ENCODE measurements around the gene ARHGEF26. TPM values are rescaled to one million over a fixed set of nuclear protein-coding genes. Genes with fewer than 3 reads are reported as not detected.
"Not testable (repeated sequence)": the region's sequence is repeated elsewhere in the genome, so short reads cannot be mapped to it uniquely, and the experiment has no call there.

ARHGEF26 gene
- polyA plus RNA-seq (2013, experiment 1 of 2): 7.7 TPM
- polyA plus RNA-seq (2013, experiment 2 of 2): 7.8 TPM

- under 1% methylated on average over 66 of the region's 66 CpGs for WGBS
- Histone ChIP-seq H3K27ac (ENCODE audit: low read depth, low read length) (no peak within 1 kb of the TSS), H3K36me3 (ENCODE audit: insufficient read depth, low read length) (0 out of 2 replicates have a peak, but pooled peaks cover 2% of the 10 kb centered on the region), H3K9me3 (ENCODE audit: insufficient read depth, low read depth, low read length) (no peaks in the 10 kb centered on the region), H3K9ac (ENCODE audit: low read depth, low read length) (peak within 1 kb of the TSS; percentile 60), H3K4me3 (ENCODE audit: low read length) (peak within 1 kb of the TSS; percentile 69), H3K4me1 (ENCODE audit: insufficient read depth, low read length) (peaks cover 7% of the 10 kb centered on the region; the same call in 1 of the 2 replicates), H3K27me3 (ENCODE audit: insufficient read depth, low read length) (peaks cover 34% of the 10 kb centered on the region)
Measured at GRCh38 chr3:154120961-154121700, at the start of gene ARHGEF26. Gene ARHGEF26, plus strand, starts transcription at chr3:154121390. Its CDS starts 603 bp downstream, at chr3:154121993.

GRCh38 chr3:154074966-154075365 is 46.2 kb upstream of the ARHGEF26 start:
- no peaks in the 10 kb centered on the region for H3K4me1 ChIP-seq (ENCODE audit: insufficient read depth, low read length)
- no peaks in the 10 kb centered on the region for H3K27me3 ChIP-seq (ENCODE audit: insufficient read depth, low read length)
- H3K9ac ChIP-seq (ENCODE audit: low read depth, low read length): no peak overlapping the region
- 85% methylated on average over 2 of the region's 2 CpGs for WGBS
- H3K27ac ChIP-seq (ENCODE audit: low read depth, low read length): no peak overlapping the region
- no peaks in the 10 kb centered on the region for H3K9me3 ChIP-seq (ENCODE audit: insufficient read depth, low read depth, low read length)
- no peaks in the 10 kb centered on the region for H3K36me3 ChIP-seq (ENCODE audit: insufficient read depth, low read length)
- no peak overlapping the region for H3K4me3 ChIP-seq (ENCODE audit: low read length)

- WGBS: 79% methylated on average over 7 of the region's 7 CpGs
- H3K9me3 ChIP-seq (ENCODE audit: insufficient read depth, low read depth, low read length): 0 out of 2 replicates have a peak, but pooled peaks cover 2% of the 10 kb centered on the region
- H3K4me3 ChIP-seq (ENCODE audit: low read length): no peak overlapping the region
- no peaks in the 10 kb centered on the region for H3K36me3 ChIP-seq (ENCODE audit: insufficient read depth, low read length)
- H3K27ac ChIP-seq (ENCODE audit: low read depth, low read length): no peak overlapping the region
- H3K27me3 ChIP-seq (ENCODE audit: insufficient read depth, low read length): no peaks in the 10 kb centered on the region
- H3K9ac ChIP-seq (ENCODE audit: low read depth, low read length): no peak overlapping the region
- no peaks in the 10 kb centered on the region for H3K4me1 ChIP-seq (ENCODE audit: insufficient read depth, low read length)
Measured at GRCh38 chr3:154078672-154079071, 42.5 kb upstream of the ARHGEF26 start.

- H3K36me3 ChIP-seq (ENCODE audit: insufficient read depth, low read length): no peaks in the 10 kb centered on the region
- no peak overlapping the region for H3K27ac ChIP-seq (ENCODE audit: low read depth, low read length)
- no peaks in the 10 kb centered on the region for H3K4me1 ChIP-seq (ENCODE audit: insufficient read depth, low read length)
- WGBS: 100% methylated on average over 1 of the region's 2 CpGs
- 0 out of 2 replicates have a peak, but pooled peaks cover 2% of the 10 kb centered on the region for H3K9me3 ChIP-seq (ENCODE audit: insufficient read depth, low read depth, low read length)
- no peak overlapping the region for H3K9ac ChIP-seq (ENCODE audit: low read depth, low read length)
- no peak overlapping the region for H3K4me3 ChIP-seq (ENCODE audit: low read length)
- no peaks in the 10 kb centered on the region for H3K27me3 ChIP-seq (ENCODE audit: insufficient read depth, low read length)
Measured at GRCh38 chr3:154081305-154081704, 39.9 kb upstream of the ARHGEF26 start.

- H3K4me1 ChIP-seq (ENCODE audit: insufficient read depth, low read length): no peaks in the 10 kb centered on the region
- no peaks in the 10 kb centered on the region for H3K27me3 ChIP-seq (ENCODE audit: insufficient read depth, low read length)
- no peak overlapping the region for H3K9ac ChIP-seq (ENCODE audit: low read depth, low read length)
- H3K36me3 ChIP-seq (ENCODE audit: insufficient read depth, low read length): no peaks in the 10 kb centered on the region
- 94% methylated on average over 1 of the region's 1 CpG for WGBS
- no peak overlapping the region for H3K27ac ChIP-seq (ENCODE audit: low read depth, low read length)
- no peak overlapping the region for H3K4me3 ChIP-seq (ENCODE audit: low read length)
- H3K9me3 ChIP-seq (ENCODE audit: insufficient read depth, low read depth, low read length): 0 out of 2 replicates have a peak, but pooled peaks cover 2% of the 10 kb centered on the region
Measured at GRCh38 chr3:154085071-154085470, 36.1 kb upstream of the ARHGEF26 start.

GRCh38 chr3:154085799-154086198 is 35.4 kb upstream of the ARHGEF26 start:
- Histone ChIP-seq H3K36me3 (ENCODE audit: insufficient read depth, low read length) (no peaks in the 10 kb centered on the region), H3K4me3 (ENCODE audit: low read length) (no peak overlapping the region), H3K9ac (ENCODE audit: low read depth, low read length) (no peak overlapping the region), H3K9me3 (ENCODE audit: insufficient read depth, low read depth, low read length) (0 out of 2 replicates have a peak, but pooled peaks cover 2% of the 10 kb centered on the region), H3K27me3 (ENCODE audit: insufficient read depth, low read length) (no peaks in the 10 kb centered on the region), H3K27ac (ENCODE audit: low read depth, low read length) (no peak overlapping the region), H3K4me1 (ENCODE audit: insufficient read depth, low read length) (no peaks in the 10 kb centered on the region)
- 100% methylated on average over 3 of the region's 4 CpGs for WGBS

- Histone ChIP-seq H3K36me3 (ENCODE audit: insufficient read depth, low read length) (no peaks in the 10 kb centered on the region), H3K27ac (ENCODE audit: low read depth, low read length) (no peak overlapping the region), H3K4me1 (ENCODE audit: insufficient read depth, low read length) (no peaks in the 10 kb centered on the region), H3K4me3 (ENCODE audit: low read length) (no peak overlapping the region), H3K9ac (ENCODE audit: low read depth, low read length) (no peak overlapping the region), H3K27me3 (ENCODE audit: insufficient read depth, low read length) (no peaks in the 10 kb centered on the region), H3K9me3 (ENCODE audit: insufficient read depth, low read depth, low read length) (0 out of 2 replicates have a peak, but pooled peaks cover 2% of the 10 kb centered on the region)
- WGBS: no CpG with 5 or more reads among the region's 1 CpG
Measured at GRCh38 chr3:154086286-154086685, 34.9 kb upstream of the ARHGEF26 start.

- H3K36me3 ChIP-seq (ENCODE audit: insufficient read depth, low read length); H3K9ac ChIP-seq (ENCODE audit: low read depth, low read length); H3K9me3 ChIP-seq (ENCODE audit: insufficient read depth, low read depth, low read length); H3K4me1 ChIP-seq (ENCODE audit: insufficient read depth, low read length); H3K4me3 ChIP-seq (ENCODE audit: low read length); H3K27me3 ChIP-seq (ENCODE audit: insufficient read depth, low read length); H3K27ac ChIP-seq (ENCODE audit: low read depth, low read length): not testable (repeated sequence)
- 96% methylated on average over 26 of the region's 26 CpGs for WGBS
Measured at GRCh38 chr3:154087756-154088480, 33.3 kb upstream of the ARHGEF26 start.

GRCh38 chr3:154089421-154090420 is 31.5 kb upstream of the ARHGEF26 start:
- no peaks in the 10 kb centered on the region for H3K9me3 ChIP-seq (ENCODE audit: insufficient read depth, low read depth, low read length)
- H3K27me3 ChIP-seq (ENCODE audit: insufficient read depth, low read length): no peaks in the 10 kb centered on the region
- H3K36me3 ChIP-seq (ENCODE audit: insufficient read depth, low read length): no peaks in the 10 kb centered on the region
- 87% methylated on average over 12 of the region's 14 CpGs for WGBS
- H3K4me1 ChIP-seq (ENCODE audit: insufficient read depth, low read length): no peaks in the 10 kb centered on the region
- H3K9ac ChIP-seq (ENCODE audit: low read depth, low read length): no peak overlapping the region
- no peak overlapping the region for H3K27ac ChIP-seq (ENCODE audit: low read depth, low read length)
- H3K4me3 ChIP-seq (ENCODE audit: low read length): no peak overlapping the region

- H3K9me3 ChIP-seq (ENCODE audit: insufficient read depth, low read depth, low read length): no peaks in the 10 kb centered on the region
- H3K4me3 ChIP-seq (ENCODE audit: low read length): no peak overlapping the region
- H3K27ac ChIP-seq (ENCODE audit: low read depth, low read length): no peak overlapping the region
- no peak overlapping the region for H3K9ac ChIP-seq (ENCODE audit: low read depth, low read length)
- no peaks in the 10 kb centered on the region for H3K27me3 ChIP-seq (ENCODE audit: insufficient read depth, low read length)
- H3K4me1 ChIP-seq (ENCODE audit: insufficient read depth, low read length): no peaks in the 10 kb centered on the region
- 94% methylated on average over 7 of the region's 7 CpGs for WGBS
- H3K36me3 ChIP-seq (ENCODE audit: insufficient read depth, low read length): no peaks in the 10 kb centered on the region
Measured at GRCh38 chr3:154094051-154094450, 27.1 kb upstream of the ARHGEF26 start.
